ENCODE measurements around the gene DNAJB4.
"Not testable (repeated sequence)": the region's sequence is repeated elsewhere in the genome, so short reads cannot be mapped to it uniquely, and the experiment has no call there.

The DNAJB4 gene

GRCh38 chr1:77991638-77992037 lies 13.1 kb upstream of the DNAJB4 start:
- DNase-seq = no peak

GRCh38 chr1:77994117-77994705 lies 10.5 kb upstream of the DNAJB4 start:
- DNase-seq = no peak

DNA sequence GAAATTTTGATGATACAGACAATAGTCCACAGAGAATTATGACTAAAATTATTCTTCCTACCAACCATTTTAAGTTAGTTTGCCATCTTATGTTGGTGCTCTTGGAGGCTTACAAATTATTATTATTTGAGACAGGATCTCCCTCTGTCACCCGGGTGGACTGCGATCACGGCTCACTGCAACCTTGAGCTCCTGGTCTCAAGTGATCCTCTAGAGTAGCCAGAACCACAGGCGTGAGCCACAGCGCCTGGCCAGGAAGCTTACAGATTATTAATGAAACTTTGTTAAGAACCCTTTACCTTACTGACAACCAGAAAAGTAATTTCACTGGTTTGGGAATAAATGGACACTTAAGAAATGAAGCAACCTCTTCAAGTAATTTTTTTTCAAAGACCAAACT lies 8.0 kb upstream of the DNAJB4 start:
- DNase-seq = no peak

DNA sequence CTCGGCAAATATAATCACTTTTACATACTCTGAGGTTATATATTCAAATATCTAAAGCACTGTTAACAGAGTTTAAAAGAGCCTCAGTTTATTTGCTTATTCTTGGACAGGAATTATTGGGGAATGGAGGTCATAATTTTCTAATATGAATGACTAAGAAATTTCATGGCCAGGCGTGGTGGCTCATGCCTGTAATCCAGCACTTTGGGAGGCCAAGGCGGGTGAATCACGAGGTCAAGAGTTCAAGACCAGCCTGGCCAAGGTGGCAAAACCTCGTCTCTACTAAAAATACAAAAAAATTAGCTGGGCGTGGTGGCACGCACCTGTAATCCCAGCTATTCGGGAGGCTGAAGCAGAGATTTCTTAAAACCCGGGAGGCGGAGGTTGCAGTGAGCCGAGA lies 4.2 kb upstream of the DNAJB4 start:
- DNase-seq = not testable (repeated sequence)

DNA sequence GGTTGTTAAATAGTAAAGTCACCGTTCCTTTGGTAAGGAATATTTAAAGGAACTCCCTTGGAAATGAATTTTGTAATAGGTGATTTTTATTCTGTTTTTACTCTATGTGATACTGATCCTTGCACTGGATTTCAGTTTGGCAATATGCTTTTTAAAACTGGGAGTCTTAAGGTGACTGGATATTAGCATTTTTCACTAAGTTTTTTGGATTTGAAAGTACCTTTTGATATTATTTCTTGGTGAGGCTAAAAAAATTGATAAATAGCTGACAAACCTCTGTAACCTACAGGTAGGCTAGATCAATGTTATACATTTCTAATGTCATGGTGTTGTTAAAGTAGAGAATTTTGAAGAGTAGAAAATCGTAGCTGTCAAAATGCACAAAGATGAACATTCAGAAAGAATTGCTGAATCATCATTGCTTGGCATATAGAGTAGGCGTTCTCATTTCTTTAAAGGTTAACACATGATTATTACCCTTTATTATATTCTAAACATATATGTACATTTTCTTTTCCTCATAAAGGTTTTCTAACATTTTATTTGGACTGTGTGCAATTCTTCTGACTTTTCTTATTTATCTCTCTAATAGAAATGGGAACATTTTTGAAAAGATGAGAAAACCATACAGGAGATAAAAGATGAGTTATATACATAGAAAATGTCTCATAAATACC lies 1.5 kb upstream of the DNAJB4 start:
- DNase-seq = no peak

- no peak for DNase-seq
These were observed 639 bp upstream of the DNAJB4 start for GRCh38 chr1:78003882-78004718.

DNA sequence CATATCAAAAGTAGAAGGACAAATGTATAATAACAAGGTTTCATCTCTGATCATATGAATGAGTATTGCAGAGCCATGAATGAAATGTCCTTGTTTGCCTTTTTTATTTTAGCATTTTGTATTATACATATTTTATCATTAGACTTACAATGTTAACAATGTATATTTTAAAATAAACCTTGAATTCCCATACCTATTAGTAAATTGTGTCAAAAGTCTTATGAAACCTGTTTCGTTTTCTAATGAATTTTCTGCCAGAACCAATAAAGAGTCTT lies 646 bp downstream of the DNAJB4 start:
- no peak for DNase-seq

GRCh38 chr1:78005755-78006154 lies 1.0 kb downstream of the DNAJB4 start:
- DNase-seq = no peak

GRCh38 chr1:78006521-78006920 lies 1.8 kb downstream of the DNAJB4 start:
- DNase-seq = no peak

DNA sequence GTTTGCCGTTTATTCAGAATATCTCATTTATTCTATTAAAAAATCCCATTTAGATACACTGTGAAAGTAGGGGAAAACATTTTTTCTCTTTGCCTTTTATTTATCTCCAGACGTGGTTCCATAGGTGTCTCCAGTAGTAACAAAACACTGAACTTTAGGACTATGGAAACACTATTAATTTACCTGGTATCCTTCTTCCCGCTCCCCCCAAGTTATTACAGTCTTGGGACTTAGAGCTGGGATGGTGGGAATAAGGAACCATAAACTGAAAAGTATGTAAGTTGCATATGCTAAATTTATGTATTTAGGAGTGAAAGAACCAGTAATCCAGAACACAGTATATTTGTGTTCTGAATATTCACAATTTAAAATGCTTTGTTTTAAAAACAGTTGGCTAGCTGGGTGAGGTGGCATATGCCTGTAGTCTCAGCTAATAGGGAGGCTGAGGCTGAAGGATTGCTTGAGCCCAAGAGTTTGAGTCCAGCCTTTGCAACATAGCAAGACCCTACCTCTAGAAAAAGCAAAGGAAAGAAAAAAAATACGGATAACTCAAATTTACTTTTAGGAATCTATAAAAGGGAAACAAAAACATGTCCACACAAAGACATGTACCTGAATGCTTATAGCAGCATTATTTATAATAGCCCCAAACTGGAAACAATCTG lies 3.1 kb downstream of the DNAJB4 start:
- DNase-seq = no peak

DNA sequence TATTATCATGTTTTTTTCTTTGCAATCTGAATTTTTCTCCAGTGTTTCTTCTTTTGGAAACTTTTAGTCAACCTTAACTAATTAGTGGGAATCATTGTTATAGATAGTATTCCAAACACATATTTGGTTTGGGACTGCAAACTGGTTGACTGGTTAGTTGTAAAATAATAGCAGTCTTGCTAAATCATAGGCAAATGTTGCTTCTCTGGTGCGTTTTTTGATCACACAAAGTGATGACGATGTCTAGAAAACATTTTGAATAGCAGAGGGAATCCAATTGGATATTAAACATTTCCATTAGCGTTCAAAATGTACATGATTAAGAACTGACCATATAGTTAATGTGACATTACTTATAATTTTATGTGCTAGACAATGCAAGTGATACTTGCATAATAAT lies 4.5 kb downstream of the DNAJB4 start:
- DNase-seq = no peak

DNA sequence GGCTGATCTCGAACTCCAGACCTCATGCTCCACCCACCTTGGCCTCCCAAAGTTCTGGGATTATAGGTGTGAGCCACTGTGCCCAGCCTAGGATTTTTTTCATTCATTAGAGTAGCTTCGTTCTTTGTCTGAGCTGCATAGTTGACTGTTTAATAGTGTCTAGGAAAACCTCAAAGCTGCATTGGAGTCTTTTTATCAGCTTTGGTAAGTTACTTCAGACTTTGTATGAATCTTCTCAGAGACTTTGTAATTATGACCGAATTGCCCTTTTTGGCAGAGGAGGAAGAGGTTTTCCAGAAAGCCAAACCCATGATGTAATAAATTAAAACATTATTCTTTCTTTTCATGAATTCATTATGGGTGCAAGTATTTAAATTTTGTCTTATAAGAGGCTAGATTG lies 5.1 kb downstream of the DNAJB4 start:
- no peak for DNase-seq

GRCh38 chr1:78011050-78011449 lies 6.3 kb downstream of the DNAJB4 start:
- no peak for DNase-seq

DNA sequence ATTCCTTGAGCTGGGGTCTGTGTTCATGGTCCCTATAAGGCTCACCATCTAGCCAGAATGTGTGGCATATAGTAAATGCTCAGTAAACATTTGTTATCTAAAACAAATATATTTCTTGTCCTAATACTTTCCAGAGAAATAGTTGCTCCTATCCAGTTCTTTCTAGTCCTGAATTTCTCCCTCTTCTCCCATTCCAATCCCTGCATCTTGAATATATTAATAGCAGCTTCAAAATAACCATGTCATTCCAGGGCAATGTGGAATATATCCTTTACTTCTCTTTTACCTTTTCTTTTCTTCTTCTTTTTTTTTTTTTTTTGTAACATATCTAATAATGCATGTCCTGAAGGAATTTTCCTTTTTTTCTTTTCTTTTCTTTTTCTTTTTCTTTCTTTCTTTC lies 10.4 kb downstream of the DNAJB4 start:
- no peak for DNase-seq

DNA sequence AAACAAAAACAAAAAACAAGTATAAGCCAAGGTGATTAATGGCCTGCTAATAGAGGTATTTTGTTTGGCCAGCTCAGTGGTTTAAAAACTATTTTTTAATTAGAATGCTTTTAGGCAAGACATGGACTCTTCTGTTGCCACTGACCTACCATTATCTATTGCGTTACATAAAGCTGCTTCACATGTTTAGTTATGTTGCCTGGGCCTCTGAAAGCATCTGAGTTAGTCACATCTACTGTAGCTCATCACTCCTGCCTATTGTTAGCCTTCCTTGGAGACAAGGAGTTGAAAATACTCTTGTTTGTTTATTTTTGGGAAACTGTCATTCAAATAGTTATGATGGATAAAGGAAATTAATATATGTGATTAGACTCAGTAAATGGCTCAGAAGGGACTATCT lies 14.3 kb downstream of the DNAJB4 start:
- no peak for DNase-seq

GRCh38 chr1:78021134-78021533 lies 16.4 kb downstream of the DNAJB4 start:
- not testable (repeated sequence) for DNase-seq

DNA sequence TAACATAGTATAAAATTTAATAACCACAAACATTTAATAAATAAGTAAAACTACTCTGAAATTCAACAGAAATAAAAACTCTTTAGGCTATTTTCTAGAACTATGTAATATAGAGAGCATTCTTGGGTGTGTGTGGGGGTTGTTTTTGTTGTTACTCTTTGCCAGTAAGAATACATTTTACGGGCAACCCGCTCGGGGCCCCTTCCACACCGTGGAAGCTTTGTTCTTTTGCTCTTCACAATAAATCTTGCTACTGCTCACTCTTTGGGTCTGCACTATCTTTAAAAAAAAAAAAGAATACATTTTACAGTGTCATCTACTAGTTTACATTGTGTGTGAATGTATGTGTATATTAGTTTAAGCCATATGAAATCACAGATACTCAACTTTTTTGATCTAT lies 25.1 kb downstream of the DNAJB4 start:
- DNase-seq = no peak

GRCh38 chr1:78032996-78033796 lies 28.5 kb downstream of the DNAJB4 start:
- DNase-seq = no peak

DNA sequence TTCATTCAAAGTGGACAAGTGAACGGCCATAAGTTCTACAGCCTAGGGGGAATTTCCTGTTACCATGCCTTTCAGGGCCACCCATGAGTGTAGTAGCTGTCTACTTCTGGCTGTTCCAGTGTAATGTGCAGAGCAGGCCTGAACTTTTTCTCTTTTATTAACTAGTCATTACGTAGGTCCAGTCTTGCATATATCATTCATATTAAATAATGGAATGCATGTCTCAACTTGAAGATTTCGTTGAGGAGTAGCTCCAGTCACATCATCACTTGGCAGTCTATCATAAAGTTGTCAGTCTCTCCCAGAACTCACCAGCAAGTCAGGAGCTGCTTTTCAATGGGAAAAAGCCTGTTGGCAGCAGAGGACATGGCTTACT lies 29.0 kb downstream of the DNAJB4 start:
- DNase-seq = no peak

GRCh38 chr1:78035121-78035520 lies 30.4 kb downstream of the DNAJB4 start:
- no peak for DNase-seq

DNA sequence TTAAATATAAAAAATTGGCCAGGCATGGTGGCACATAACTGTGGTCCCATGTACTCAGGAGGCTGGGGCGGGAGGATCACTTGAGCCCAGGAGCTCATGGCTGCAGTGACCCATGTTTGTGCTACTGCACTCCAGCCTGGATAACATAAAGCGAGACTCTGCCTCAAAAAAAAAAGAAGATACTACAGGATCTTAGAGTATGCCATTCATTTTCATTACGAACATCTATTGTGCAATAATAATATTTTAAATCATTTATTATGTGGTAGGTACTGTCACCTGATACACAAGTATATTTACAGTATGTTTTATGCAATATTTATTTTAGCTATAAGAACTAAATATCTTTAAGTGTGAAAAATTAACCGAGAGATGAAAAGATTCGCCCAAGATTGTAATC lies 31.7 kb downstream of the DNAJB4 start:
- DNase-seq = no peak

GRCh38 chr1:78038071-78038470 lies 33.3 kb downstream of the DNAJB4 start:
- DNase-seq = no peak

DNA sequence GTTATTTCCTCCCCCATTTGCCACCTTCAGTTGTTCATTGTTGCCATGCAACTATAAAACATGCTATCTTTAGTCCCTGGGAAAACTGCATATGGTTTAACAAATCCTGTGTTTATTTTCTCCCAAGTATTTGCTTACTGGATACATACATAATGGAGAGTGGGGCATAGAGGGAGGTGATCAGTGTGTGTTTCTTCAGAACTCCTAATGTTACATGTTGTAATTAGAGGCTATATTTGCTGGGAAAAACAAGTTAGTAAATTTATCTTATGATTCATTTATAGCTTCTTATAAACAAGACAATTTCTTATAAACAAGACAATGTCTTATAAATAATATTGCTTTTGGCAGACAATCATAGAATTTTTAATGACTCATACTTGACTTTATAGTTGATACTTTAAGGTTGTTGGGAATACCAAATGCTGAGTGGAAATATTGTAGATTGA lies 33.8 kb downstream of the DNAJB4 start:
- no peak for DNase-seq
